NCI-H460 (cell line): ENCODE results near the gene ALKAL2. TPM values are rescaled to one million over a fixed set of nuclear protein-coding genes. Genes with fewer than 3 reads are reported as not detected.
A peak's percentile ranks its signal among the peaks of the same experiment; 100 is the strongest.

Experiments used
- DNase-seq: peaks from one replicate; pipeline ENCODE4 v3.0.0-alpha.2; 2016; ENCODE audit warnings: low read depth; ENCODE audit errors: extremely low read depth
- total RNA-seq: library from RNA; depleted of rRNA; stranded (reverse); fragments of >200 nt; shearing (Covaris generic); gene quantifications from 2 replicates; pipeline ENCODE4 v1.2.3, GENCODE V29; 2014

The ALKAL2 gene
- total RNA-seq, 1 experiment from 2014 or later, result not detected

DNA sequence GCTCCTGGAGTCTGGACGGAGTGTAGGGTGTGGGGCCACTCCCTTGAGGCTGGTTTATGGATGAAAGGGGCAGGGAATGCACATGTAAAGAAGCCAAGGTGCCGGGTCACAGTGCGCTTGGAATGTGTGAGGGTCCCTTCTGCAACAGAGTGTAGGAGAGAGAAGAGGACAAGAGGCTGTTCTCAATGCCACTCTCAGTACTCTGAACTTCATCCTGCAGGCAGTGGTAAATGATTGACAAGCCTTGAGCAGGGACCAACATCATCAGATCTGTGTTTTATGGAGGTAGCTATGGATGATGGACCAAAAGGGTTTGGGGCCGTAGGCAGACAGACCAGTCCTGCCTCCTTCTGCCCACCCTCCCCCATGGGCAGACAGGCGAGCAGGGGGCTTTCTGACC lies 7.2 kb upstream of the ALKAL2 start:
- no peak for DNase-seq

DNA sequence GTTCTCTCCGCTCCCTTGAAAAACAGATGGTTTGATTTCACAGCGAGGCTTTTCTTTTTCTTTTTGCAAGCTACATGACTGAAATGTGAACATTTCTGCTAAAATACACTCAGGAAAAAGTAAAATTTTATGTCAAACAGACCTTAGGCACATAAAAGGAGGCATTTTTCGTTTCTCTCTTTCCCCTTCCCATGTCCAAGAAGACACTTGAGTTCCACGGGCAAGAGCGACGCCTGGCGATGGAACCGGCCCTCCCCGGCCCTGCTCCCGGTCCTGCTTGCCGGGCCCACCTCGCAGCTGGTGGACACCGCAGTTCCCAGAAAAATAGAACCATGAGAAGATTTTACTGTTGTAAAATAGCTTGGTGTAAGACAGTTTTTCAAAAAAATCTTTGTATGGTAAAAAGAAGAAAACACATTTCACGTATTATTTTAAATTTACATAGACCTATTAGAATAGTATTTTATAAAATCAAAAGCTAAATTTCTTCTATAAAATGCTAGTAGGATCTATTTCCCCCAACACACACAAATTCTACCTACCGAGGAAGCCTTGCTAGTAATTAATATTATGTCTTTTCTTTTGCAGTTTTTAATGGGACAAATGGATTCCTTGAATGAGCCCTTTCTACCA lies 2.3 kb upstream of the ALKAL2 start:
- peak; percentile 65 for DNase-seq

GRCh38 chr2:289362-290089 lies 1.6 kb upstream of the ALKAL2 start:
- DNase-seq, result no peak

- no peak for DNase-seq
Observed at GRCh38 chr2:288758-289361, 969 bp upstream of the ALKAL2 start.

DNA sequence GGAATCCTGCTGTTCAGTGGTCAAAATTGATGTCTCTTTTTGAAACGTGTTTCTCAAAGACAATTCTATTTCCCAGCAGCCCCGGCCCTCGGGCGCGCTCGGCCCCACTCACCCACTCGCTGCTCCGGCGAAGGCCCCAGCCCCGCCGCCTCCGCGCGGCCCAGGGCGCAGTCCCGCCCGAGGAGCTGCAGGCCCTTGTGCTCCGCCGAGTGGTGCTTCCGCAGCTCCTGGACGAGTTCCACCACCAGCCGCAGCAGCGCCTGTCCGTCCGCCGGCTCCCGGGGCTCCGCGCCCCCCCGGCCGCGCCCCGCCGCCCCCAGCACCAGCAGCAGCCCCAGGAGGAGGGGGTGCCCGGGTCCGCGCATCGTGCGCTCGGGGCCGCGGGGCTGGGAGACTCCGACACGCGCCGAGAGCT lies 413 bp downstream of the ALKAL2 start:
- DNase-seq, result no peak

GRCh38 chr2:286774-287392 lies 1.0 kb downstream of the ALKAL2 start:
- DNase-seq, result no peak

DNA sequence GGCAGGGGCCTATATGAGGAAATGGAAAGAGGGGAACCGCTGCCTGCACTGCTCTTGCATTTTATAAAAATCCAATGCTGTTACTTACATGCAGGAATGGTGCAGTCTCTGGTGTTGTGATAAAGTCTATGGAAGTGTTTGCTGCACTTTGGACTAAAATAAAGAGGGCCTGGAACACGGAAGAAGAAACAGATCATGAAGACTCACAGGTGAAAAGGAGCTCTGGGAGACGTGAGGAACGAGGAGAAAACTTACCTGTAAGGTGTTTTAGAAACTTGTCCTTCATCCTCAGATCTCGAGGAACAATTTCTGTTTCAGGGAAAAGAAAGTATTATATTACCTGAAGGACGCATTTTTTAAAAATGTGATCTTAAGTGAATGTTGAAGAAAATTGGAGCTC lies 1.9 kb downstream of the ALKAL2 start:
- no peak for DNase-seq

DNA sequence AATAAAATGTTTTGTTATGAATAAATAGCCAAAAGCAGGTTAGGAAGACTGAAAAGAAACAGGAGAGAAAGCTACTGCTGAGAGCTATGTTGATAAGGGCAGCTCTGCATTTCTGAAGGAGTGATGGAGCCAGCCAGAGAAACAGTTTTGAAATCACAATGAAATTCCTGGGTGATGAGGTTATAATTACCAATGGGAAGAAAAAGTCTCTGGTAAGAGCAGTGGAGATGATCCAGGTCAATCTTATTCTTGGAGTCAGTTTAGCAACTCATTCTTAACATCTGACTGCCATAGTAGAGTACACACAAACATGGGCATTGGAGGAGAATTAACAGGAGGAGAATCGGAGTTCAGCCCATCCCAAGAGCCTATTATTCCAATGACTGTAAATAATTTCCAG lies 2.4 kb downstream of the ALKAL2 start:
- DNase-seq, result no peak

- no peak for DNase-seq
Observed at GRCh38 chr2:284896-285492, 2.9 kb downstream of the ALKAL2 start.

DNA sequence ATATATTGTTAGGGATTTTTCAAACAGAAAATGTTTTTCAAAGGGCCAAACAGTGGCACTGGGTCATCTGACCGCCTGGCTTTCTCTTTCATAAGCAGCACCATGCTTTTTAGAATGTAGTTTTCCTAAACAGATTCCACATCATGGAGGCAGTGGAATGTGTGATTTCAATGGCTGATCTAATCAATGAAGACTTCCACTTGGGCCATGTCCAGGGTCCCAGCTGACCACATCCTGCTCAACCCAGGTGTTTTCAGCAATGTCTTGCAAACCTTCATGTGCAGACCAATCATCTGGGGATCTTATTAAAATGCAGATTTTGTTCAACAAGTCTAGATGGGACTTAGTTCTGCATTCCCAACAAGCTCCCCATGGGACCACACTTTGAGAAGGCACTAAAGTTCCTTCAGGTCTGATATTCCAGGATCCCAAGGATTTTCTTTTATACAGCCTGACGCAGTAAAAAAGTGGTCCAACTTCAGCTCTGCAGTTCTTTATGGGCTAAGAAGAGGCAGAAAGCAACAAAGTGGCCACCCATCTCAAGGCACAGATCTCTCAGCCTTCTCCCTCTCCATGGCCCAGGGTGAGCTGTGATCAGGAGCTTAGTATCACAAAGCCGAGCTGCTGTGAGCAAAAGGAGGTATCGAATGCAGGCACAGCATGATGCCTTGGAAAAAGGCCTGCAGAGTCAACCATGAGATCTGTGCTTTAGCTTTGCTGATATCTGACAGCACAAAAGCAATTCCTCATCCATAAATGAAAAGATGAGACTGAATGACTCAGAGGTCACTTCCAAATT lies 3.7 kb downstream of the ALKAL2 start:
- DNase-seq, result no peak

GRCh38 chr2:282371-283263 lies 5.3 kb downstream of the ALKAL2 start:
- DNase-seq, result no peak

DNA sequence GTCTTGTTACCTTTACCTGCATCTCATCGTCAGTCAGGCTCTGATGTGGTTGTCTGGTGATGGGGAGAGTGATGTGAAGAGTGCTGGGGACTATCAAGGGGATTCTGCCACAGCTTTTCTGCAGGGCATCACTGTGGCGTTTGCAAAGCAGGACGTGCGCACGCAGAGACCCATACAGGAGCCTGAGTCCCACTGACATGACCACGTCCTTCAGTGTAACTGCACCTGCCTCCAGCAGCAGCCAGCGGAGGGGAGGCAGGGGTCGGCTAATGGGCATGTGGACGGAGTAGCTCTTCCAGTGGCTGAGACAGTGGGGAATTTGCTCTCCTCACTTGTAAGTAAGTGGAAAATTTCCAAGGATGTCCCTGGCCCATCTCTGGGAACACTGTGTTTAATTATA lies 6.5 kb downstream of the ALKAL2 start:
- DNase-seq, result no peak

GRCh38 chr2:280650-281110 lies 7.2 kb downstream of the ALKAL2 start:
- no peak for DNase-seq

GRCh38 chr2:279956-280649 lies 7.8 kb downstream of the ALKAL2 start:
- DNase-seq, result no peak

- no peak for DNase-seq
Observed at GRCh38 chr2:279366-279765, 8.5 kb downstream of the ALKAL2 start.

DNA sequence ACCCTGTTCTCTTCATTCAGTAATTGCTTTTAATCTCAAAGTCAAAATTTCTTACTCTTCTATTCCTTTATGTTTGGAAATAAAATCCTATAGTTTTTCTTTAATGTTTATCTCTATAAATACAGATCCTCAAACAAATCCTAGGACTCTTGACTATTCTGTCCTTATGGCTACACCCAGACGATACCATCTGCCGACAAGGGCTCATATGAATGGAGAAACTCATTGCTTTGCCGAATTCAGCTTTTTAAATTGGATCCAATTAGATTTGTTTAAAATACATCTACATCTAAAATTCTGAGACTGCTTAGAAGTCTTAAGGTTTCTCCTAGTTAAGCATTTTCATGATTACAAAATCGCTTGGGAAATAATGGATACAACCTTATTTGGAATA lies 9.0 kb downstream of the ALKAL2 start:
- no peak for DNase-seq

DNA sequence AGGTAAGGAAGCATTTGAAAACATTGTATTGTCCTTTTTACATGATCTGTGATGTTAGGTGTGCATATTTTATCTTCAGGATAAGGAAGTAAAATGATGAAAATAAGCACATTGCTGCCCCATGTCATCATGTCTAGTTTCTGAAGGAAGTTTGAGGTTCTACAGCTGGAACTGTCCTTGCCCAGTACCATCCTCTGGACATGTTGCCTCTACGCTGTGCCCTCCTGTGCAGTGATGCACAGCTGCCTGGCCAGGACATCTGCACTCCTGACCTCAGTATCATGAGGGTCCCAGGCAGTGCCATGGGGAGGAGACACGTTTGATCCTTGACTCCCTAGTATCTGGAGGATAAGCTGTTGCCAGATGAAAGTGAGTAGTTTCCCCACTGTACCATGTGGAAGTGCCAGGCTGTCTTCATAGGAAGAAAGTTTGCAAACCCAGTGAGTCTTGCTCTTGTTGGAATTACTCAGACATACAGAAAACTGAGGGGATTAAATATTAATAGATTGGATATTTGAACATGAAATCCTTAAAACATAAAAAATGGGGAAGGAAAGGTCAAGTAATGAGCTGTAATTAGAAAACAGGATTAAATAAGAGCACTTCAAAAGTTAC lies 9.5 kb downstream of the ALKAL2 start:
- DNase-seq, result no peak

GRCh38 chr2:275466-275865 lies 12.4 kb downstream of the ALKAL2 start:
- no peak for DNase-seq
